LNCAP (cell line): Measurements from ENCODE around the gene LCE3A.

Experiments used
- TF ChIP-seq, protein P1 (sequence below): fragments of 450-650 bp; IDR thresholded peaks from 2 replicates; pipeline ENCODE4 v1.5.1; 2017; ENCODE audit warnings: mild to moderate bottlenecking

Gene LCE3A

DNA sequence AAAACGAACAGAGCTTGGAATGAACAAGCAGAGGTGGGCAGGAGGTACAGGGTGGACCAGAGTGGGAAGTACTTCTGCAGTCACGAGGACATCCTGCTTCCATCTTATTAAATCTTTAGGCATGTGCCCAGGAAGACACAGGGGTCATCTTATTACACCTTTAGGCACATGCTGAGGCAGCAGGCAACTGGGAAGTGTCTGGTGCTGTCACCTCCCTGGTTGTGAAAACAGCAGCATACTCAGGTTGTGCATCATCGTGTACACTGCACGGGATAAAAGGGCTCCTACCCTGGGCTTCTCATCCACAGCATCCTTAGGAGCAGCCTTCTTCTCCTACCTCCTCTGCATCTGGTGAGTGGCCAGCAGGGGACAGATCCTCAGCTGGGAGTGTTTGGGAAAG lies 23.0 kb downstream of the LCE3A start, which contains the start of gene LCE3C:
TSS of gene LCE3C (plus strand) at position 301 of the 400 bp plus-strand sequence. CDS start 498 bp downstream, outside the sequence.
- TF ChIP-seq, protein P1, sequence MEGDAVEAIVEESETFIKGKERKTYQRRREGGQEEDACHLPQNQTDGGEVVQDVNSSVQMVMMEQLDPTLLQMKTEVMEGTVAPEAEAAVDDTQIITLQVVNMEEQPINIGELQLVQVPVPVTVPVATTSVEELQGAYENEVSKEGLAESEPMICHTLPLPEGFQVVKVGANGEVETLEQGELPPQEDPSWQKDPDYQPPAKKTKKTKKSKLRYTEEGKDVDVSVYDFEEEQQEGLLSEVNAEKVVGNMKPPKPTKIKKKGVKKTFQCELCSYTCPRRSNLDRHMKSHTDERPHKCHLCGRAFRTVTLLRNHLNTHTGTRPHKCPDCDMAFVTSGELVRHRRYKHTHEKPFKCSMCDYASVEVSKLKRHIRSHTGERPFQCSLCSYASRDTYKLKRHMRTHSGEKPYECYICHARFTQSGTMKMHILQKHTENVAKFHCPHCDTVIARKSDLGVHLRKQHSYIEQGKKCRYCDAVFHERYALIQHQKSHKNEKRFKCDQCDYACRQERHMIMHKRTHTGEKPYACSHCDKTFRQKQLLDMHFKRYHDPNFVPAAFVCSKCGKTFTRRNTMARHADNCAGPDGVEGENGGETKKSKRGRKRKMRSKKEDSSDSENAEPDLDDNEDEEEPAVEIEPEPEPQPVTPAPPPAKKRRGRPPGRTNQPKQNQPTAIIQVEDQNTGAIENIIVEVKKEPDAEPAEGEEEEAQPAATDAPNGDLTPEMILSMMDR: no peak

DNA sequence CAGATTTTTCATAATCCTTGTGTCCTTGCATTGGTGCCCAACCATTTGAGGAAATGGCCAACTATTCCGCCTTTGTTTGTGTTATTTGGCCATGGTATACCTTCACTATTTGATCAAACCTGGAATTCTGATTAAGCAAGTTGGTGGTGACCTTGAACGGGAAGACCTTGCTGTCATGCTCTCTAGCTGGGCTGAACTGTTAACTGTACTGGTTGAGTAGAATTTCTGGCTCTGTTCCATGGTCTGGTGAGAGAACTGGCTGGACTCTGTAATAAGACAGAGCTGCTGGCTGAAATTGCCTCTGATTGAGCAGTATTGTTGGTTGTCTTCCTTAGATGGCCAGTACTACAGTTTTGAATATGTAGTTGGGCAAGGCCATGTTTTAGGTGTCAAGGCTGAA lies 25.9 kb downstream of the LCE3A start:
- TF ChIP-seq, protein P1: no peak

GRCh38 chr1:152585586-152585985 lies 37.3 kb downstream of the LCE3A start:
- TF ChIP-seq, protein P1: peak; percentile 32; the same call in 1 of the 2 replicates

GRCh38 chr1:152582647-152583046 lies 40.3 kb downstream of the LCE3A start:
- TF ChIP-seq, protein P1: no peak

DNA sequence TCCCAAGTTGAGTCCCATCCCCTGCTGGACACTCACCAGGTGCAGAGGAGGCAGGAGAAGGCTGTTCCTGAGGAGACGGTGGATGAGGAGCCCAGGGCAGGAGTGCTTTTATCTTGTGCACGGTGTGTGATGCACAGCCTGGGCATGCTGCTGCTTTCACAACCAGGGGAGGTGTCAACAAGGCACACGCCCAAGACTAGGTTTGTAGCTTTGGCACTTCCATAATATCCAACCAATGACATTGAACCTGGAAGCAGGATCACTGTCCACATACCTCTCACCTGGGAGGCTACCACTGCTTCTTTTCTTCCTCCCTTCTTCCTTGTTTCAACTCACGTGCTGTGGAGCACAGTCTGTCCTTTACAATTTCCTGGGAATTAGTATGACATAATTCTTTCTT lies 42.5 kb downstream of the LCE3A start, which contains the start of gene LCE3D:
TSS of gene LCE3D (minus strand) at position 84 of the 400 bp plus-strand sequence. CDS start 580 bp downstream, outside the sequence.
- TF ChIP-seq, protein P1: no peak

GRCh38 chr1:152577168-152577567 lies 45.7 kb downstream of the LCE3A start:
- TF ChIP-seq, protein P1: no peak
